BLaER1 treated with 17β-estradiol and CSF1 and Interleukin-3, amounts not matched to agents 10 nM and 100 nM (cell line): ENCODE measurements around the gene LILRA2.
A peak's percentile ranks its signal among the peaks of the same experiment; 100 is the strongest.

ENCODE experiments used
- H3K27ac ChIP-seq, 11 experiments: shearing (Covaris generic); formaldehyde crosslinking; 2 replicates each; pipeline ENCODE4 v1.8.1; 2022
- H3K27me3 ChIP-seq, 11 experiments: shearing (Covaris generic); formaldehyde crosslinking; 2 replicates each; pipeline ENCODE4 v1.8.1; 2022
- H3K36me3 ChIP-seq, 11 experiments: shearing (Covaris generic); formaldehyde crosslinking; 2 replicates each; pipeline ENCODE4 v1.8.1; 2022
- H3K4me1 ChIP-seq, 10 experiments: shearing (Covaris generic); formaldehyde crosslinking; 2 replicates each; pipeline ENCODE4 v1.8.1; 2022
- H3K4me2 ChIP-seq, 11 experiments: shearing (Covaris generic); formaldehyde crosslinking; 2 replicates each; pipeline ENCODE4 v1.8.1; 2022
- H3K4me3 ChIP-seq, 10 experiments: shearing (Covaris generic); formaldehyde crosslinking; 2 replicates each; pipeline ENCODE4 v1.8.1; 2022
- H3K9ac ChIP-seq, 11 experiments: shearing (Covaris generic); formaldehyde crosslinking; 2 replicates each; pipeline ENCODE4 v1.8.1; 2022
- H3K9me3 ChIP-seq, 11 experiments: shearing (Covaris generic); formaldehyde crosslinking; replicated peaks in 1 of 11; 2 replicates each; pipeline ENCODE4 v1.8.1; 2022
- H4K20me1 ChIP-seq, 11 experiments: shearing (Covaris generic); formaldehyde crosslinking; 2 replicates each; pipeline ENCODE4 v1.8.1; 2022
- Cebpa-rat ChIP-seq, 11 experiments: shearing (Covaris generic); IDR thresholded peaks; 2 replicates each; pipeline ENCODE4 v1.8.1; 2022

Gene LILRA2

DNA sequence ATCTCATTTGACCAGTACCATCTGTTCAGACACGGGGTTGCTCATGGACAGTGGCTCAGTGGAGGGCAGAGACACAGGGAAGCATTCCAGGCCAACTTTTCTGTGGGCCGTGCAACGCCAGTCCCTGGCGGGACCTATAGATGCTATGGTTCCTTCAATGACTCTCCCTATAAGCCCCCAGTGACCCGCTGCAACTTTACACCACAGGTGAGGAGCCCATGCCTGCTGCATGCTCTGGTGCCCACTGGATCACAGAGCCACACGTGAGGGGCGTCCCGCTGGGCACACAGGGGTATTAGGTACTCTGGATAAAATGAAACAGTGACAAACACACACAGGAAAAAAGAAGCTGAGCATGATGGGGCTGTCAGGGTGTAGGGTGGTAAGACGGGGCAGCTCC lies 36.6 kb upstream of the LILRA2 start:
- Histone ChIP-seq H3K9me3 (peaks cover 0 to 18% (median 15%) of the 10 kb centered on the region in 11 experiments; a peak in 20 of 22 replicates), H3K4me3 (no peak overlapping the region), H3K27me3 (no peaks in the 10 kb centered on the region), H3K36me3 (peaks cover 0 to 7% (median 0%) of the 10 kb centered on the region in 11 experiments; a peak in 5 of 22 replicates), H3K9ac (no peak overlapping the region; a peak in 1 of 22 replicates), H3K4me2 (peak overlapping the region; percentile 81 to 95 (median 91)), H3K4me1 (peaks cover 69 to 79% (median 74%) of the 10 kb centered on the region in 10 experiments), H4K20me1 (no peaks in the 10 kb centered on the region), H3K27ac (peak overlapping the region in 3 of 11 experiments; percentile 40 to 47 (median 46); a peak in 7 of 22 replicates)
- TF ChIP-seq Cebpa-rat (IDR thresholded peaks at IDR 0.05) = no peak

DNA sequence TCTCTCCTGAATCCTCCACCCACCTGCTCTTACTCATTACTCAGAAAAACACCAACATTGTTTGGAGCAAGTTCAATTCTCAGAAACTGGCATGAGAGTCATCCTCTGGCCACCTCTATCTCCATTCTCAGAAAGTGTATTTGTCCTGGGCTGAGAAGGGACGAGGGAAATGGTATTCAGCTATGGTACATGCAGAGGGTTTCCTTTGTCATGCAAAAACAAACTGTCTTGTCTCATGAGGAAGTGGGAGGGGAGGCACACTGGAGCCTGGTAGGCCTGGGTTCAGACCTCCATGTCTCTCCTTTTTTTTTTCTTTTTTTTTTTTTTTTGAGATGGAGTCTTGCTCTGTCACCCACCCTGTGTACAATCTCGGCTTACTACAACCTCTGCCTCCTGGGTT lies 31.9 kb upstream of the LILRA2 start:
- no peak for TF ChIP-seq Cebpa-rat (IDR thresholded peaks at IDR 0.05)
- peaks cover 0 to 47% (median 43%) of the 10 kb centered on the region in 11 experiments; a peak in 21 of 22 replicates for H3K9me3 ChIP-seq
- peak overlapping the region in 10 of 11 experiments; percentile 25 to 82 (median 66); a peak in 18 of 22 replicates for H3K27ac ChIP-seq
- peak overlapping the region in 6 of 11 experiments; percentile 8 to 51 (median 29); a peak in 7 of 22 replicates for H3K9ac ChIP-seq
- peaks cover 0 to 29% (median 17%) of the 10 kb centered on the region in 11 experiments; a peak in 17 of 22 replicates for H3K36me3 ChIP-seq
- peak overlapping the region; percentile 46 to 80 (median 66) for H3K4me2 ChIP-seq
- H3K4me1 ChIP-seq = peaks cover 41 to 55% (median 44%) of the 10 kb centered on the region in 10 experiments
- H3K4me3 ChIP-seq = peak overlapping the region in 5 of 10 experiments; percentile 11 to 52 (median 26); a peak in 4 of 20 replicates
- no peaks in the 10 kb centered on the region for H3K27me3 ChIP-seq
- no peaks in the 10 kb centered on the region for H4K20me1 ChIP-seq

DNA sequence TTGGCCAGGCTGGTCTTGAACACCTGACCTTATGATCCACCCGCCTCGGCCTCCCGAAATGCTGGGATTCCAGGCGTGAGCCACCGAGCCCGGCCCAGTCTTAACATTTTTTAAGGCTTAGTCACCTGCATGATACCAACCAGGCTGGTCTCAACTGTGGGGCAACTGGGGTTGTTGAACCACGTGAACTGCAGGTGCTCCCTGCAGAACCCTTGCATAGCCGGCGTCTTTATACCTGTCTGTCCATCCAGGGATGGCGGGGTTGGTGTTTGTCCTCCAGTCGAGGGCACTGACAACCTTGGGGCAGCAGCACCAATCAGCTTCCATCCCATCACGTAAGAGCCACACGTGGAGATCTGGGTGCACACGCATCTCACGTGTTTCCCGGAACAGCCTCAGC lies 24.8 kb upstream of the LILRA2 start:
- H4K20me1 ChIP-seq = no peaks in the 10 kb centered on the region

DNA sequence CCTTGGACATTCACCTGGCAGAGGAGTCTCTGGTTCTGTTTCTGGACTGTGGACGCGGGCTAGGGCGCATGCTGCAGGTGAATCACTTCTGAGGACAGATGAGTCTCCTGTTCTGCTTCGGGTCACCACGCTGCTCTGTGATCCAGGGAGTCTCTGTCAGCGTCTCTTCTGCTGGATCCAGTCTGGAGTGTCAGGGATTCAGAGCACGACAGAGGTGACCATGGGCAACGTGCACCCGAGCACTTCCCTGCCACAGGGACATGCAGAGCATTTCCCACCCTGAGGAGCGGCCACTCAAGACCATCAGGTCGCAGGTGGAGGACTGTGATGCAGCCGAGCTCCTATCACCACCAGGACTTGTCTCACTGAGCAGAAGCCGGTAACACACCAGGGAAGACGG lies 24.4 kb upstream of the LILRA2 start:
- H3K4me2 ChIP-seq = no peak overlapping the region; a peak in 1 of 22 replicates
- no peaks in the 10 kb centered on the region for H3K27me3 ChIP-seq
- no peaks in the 10 kb centered on the region for H4K20me1 ChIP-seq
- H3K4me3 ChIP-seq = no peak overlapping the region
- H3K36me3 ChIP-seq = peaks cover 0 to 5% (median under 1%) of the 10 kb centered on the region in 11 experiments; a peak in 8 of 22 replicates
- TF ChIP-seq Cebpa-rat (IDR thresholded peaks at IDR 0.05) = no peak
- no peak overlapping the region for H3K9ac ChIP-seq
- H3K9me3 ChIP-seq = peaks cover 0 to 7% (median 5%) of the 10 kb centered on the region in 11 experiments; a peak in 17 of 22 replicates
- peaks cover 16 to 35% (median 21%) of the 10 kb centered on the region in 10 experiments for H3K4me1 ChIP-seq
- peak overlapping the region in 1 of 11 experiments; percentile 16; a peak in 2 of 22 replicates for H3K27ac ChIP-seq

More for the DNA sequence above, 24.8 kb upstream of the LILRA2 start:
- H3K36me3 ChIP-seq = peaks cover 0 to 9% (median 5%) of the 10 kb centered on the region in 11 experiments; a peak in 14 of 22 replicates
- H3K27ac ChIP-seq = no peak overlapping the region
- no peak for TF ChIP-seq Cebpa-rat (IDR thresholded peaks at IDR 0.05)
- peaks cover 16 to 35% (median 21%) of the 10 kb centered on the region in 10 experiments for H3K4me1 ChIP-seq
- H3K4me2 ChIP-seq = no peak overlapping the region
- H3K27me3 ChIP-seq = no peaks in the 10 kb centered on the region
- no peak overlapping the region for H3K9ac ChIP-seq
- H3K4me3 ChIP-seq = no peak overlapping the region
- peaks cover 0 to 11% (median 9%) of the 10 kb centered on the region in 11 experiments; a peak in 20 of 22 replicates for H3K9me3 ChIP-seq

DNA sequence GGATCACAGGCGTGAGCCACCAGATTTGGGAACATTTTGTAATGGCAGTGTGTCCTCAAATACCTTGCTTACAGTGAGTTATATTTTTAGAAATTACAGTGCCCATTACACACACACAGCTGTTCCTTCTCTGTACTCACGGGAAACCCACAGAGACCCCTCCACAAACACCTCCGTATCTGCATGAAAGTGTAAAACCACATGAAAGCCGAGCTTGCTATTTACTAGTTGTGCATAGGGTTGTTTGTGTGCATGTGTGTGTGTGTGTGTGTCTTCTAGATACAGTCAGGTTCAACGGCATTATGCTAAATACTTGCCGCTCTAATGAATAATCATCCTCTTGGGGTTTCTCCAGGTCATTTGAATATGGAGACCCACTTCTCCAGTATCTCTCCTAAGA lies 22.3 kb upstream of the LILRA2 start:
- H3K4me2 ChIP-seq = peak overlapping the region; percentile 72 to 93 (median 85)
- no peak overlapping the region for H3K9ac ChIP-seq
- no peaks in the 10 kb centered on the region for H3K9me3 ChIP-seq
- peak overlapping the region in 2 of 11 experiments; percentile 50 to 64; a peak in 4 of 22 replicates for H3K27ac ChIP-seq
- no peak for TF ChIP-seq Cebpa-rat (IDR thresholded peaks at IDR 0.05)
- no peaks in the 10 kb centered on the region for H3K27me3 ChIP-seq
- no peaks in the 10 kb centered on the region for H4K20me1 ChIP-seq
- H3K4me1 ChIP-seq = peaks cover 17 to 40% (median 24%) of the 10 kb centered on the region in 10 experiments
- no peaks in the 10 kb centered on the region for H3K36me3 ChIP-seq
- no peak overlapping the region; a peak in 1 of 20 replicates for H3K4me3 ChIP-seq

DNA sequence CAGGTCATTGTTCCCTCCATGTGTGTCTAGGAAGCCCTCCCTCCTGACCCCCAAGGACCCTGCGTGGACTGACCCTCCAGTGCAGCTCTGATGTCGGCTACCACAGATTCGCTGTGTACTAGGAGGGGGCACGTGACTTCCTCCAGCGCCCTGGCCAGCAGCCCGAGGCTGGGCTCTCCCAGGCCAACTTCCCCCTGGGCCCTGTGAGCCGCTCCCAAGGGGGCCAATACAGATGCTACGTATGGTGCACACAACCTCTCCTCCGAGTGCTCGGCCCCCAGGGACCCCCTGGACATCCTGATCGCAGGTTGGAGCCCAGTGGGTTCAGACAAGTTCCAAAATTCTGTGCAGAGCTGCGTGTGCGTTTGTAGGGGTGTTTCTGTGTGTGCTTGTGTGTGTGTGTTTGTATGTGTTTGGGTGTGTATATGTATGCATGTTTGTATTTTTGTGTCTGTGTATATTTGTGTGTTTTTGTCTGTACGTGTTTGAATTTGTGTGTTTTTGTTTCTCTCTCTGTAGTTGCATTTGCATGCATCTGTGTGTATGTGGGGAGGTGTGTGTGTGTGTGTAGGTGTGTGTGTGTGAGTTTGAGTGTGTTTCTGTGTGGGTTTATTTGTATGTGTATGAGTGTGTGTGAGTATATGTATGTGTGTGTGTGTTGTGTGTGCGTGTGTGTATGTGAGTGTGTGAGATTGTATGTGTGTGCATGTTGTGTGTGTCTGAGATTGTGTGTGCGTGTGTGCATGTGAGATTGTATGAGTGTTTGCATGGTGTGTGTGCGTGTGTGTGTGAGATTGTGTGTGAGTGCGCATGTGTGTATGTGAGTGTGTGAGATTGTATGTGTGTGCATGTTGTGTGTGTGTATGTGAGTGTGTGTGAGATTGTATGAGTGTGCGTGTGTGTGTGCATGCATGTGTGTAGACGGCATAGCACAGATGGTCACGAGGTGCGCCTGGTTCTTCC lies 21.4 kb upstream of the LILRA2 start:
- Histone ChIP-seq H3K9me3 (no peaks in the 10 kb centered on the region), H3K4me2 (peak overlapping the region; percentile 72 to 93 (median 85)), H3K4me1 (peaks cover 17 to 32% (median 24%) of the 10 kb centered on the region in 10 experiments), H3K4me3 (peak overlapping the region in 6 of 10 experiments; percentile 7 to 51 (median 20); a peak in 7 of 20 replicates), H4K20me1 (no peaks in the 10 kb centered on the region), H3K9ac (peak overlapping the region in 5 of 11 experiments; percentile 12 to 56 (median 25); a peak in 7 of 22 replicates), H3K36me3 (no peaks in the 10 kb centered on the region), H3K27me3 (no peaks in the 10 kb centered on the region), H3K27ac (peak overlapping the region in 5 of 11 experiments; percentile 11 to 64 (median 50); a peak in 8 of 22 replicates)
- TF ChIP-seq Cebpa-rat (IDR thresholded peaks at IDR 0.05) = no peak

DNA sequence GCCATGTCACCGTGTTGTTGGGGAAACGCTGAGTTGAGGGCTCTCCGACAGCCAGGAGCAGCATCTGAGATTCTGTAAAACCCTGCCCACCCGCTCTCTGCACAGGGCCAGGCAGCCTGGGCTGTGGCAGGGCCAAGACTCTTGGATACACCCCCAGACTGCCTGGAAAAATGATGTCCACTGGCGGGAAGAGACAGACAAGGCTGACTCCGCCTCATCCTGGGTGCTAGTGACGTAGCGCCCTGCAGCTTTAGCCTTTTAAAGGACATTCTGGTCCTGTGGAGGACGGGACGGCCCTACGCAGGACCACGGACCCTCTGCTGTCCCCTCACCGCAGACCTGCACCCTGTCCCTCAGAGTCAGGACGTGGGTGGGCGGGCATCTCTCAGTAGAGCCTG lies 20.7 kb upstream of the LILRA2 start:
- Histone ChIP-seq H3K27me3 (no peaks in the 10 kb centered on the region), H3K9me3 (no peaks in the 10 kb centered on the region), H3K9ac (no peak overlapping the region), H3K4me2 (peak overlapping the region in 4 of 11 experiments; percentile 83 to 92 (median 90); a peak in 3 of 22 replicates), H3K4me1 (peaks cover 17 to 32% (median 24%) of the 10 kb centered on the region in 10 experiments), H3K36me3 (no peaks in the 10 kb centered on the region), H3K4me3 (no peak overlapping the region), H4K20me1 (no peaks in the 10 kb centered on the region), H3K27ac (no peak overlapping the region)
- no peak for TF ChIP-seq Cebpa-rat (IDR thresholded peaks at IDR 0.05)

DNA sequence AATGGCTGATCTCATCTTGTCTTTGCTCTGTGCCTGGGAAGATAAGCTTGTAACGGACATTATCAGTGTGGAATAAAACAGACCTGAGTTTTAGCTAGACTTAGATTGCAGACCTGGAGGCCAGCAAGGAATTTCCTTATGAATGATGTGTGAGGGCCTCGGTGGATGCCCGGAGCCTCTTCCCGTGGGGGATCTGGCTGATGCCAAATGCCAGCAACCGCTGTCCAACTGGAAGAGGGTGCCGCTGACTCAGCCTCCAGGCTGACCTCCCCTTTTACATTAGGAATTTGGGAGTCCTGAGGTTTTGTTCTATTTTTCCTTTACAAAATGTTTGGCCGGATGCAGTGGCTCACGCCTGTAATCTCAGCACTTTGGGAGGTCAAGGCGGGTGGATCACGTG lies 19.6 kb upstream of the LILRA2 start:
- Histone ChIP-seq H3K9ac (no peak overlapping the region), H3K27ac (no peak overlapping the region), H3K4me2 (no peak overlapping the region), H3K27me3 (no peaks in the 10 kb centered on the region), H3K4me1 (peaks cover 17 to 32% (median 24%) of the 10 kb centered on the region in 10 experiments), H3K36me3 (no peaks in the 10 kb centered on the region), H3K4me3 (no peak overlapping the region), H3K9me3 (no peaks in the 10 kb centered on the region), H4K20me1 (no peaks in the 10 kb centered on the region)
- no peak for TF ChIP-seq Cebpa-rat (IDR thresholded peaks at IDR 0.05)

DNA sequence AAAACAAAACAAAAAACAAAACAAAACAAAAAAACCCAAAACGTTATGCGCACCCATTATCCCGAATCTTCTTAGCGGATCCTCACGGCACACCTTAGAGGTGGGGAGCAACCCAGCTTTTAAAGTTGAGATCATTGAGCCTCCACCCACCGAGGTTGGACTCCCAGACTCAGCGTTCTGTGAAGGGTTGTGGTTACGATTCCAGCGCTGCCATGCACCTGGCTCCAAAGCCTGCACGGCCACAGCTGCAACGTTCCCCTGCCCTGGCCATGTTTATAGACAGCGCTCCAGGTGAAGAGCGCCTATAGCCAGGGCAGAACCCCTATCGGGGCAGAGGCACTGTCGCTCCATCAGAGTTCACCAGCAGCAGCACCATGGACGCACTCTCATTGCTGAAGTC lies 18.7 kb upstream of the LILRA2 start:
- peak overlapping the region in 6 of 11 experiments; percentile 11 to 38 (median 29); a peak in 9 of 22 replicates for H3K4me2 ChIP-seq
- H4K20me1 ChIP-seq = no peaks in the 10 kb centered on the region
- H3K9me3 ChIP-seq = no peaks in the 10 kb centered on the region
- H3K27me3 ChIP-seq = no peaks in the 10 kb centered on the region
- H3K27ac ChIP-seq = no peak overlapping the region
- H3K4me3 ChIP-seq = no peak overlapping the region
- no peaks in the 10 kb centered on the region for H3K36me3 ChIP-seq
- no peak for TF ChIP-seq Cebpa-rat (IDR thresholded peaks at IDR 0.05)
- H3K9ac ChIP-seq = no peak overlapping the region
- peaks cover 17 to 32% (median 24%) of the 10 kb centered on the region in 10 experiments for H3K4me1 ChIP-seq
